BJ (cell line): ENCODE results near the gene THAP10. TPM values are rescaled to one million over a fixed set of nuclear protein-coding genes. Genes with fewer than 3 reads are reported as not detected.

Experiments
- CTCF ChIA-PET: fragments of 350-600 bp; formaldehyde crosslinking; extraction: SDS; loops from one replicate; lab custom pipeline; 2021; ENCODE audit warnings: antibody characterized with exemption, inconsistent platforms; lab: Yijun Ruan, JAX
- POLR2A ChIA-PET: fragments of 300-600 bp; sonication (Branson Sonifier 250); formaldehyde crosslinking; extraction: SDS; loops from one replicate; lab custom pipeline; 2021; ENCODE audit warnings: antibody characterized with exemption; lab: Charles Lee
- DNase-seq: peaks from one replicate; pipeline ENCODE4 v3.0.0-alpha.2; 2011; ENCODE audit warnings: low read depth
- H3K27me3 ChIP-seq: 2 replicates; pipeline ENCODE4 v1.6.0; 2011; ENCODE audit warnings: low read length; ENCODE audit not compliant: control insufficient read depth, insufficient read depth
- H3K36me3 ChIP-seq: 2 replicates; pipeline ENCODE4 v1.5.1; 2011; ENCODE audit warnings: low read length; ENCODE audit not compliant: control insufficient read depth, insufficient read depth
- H3K4me3 ChIP-seq: 2 replicates; pipeline ENCODE4 v1.5.1; 2011; ENCODE audit warnings: low read depth, mild to moderate bottlenecking, control low read depth, low read length
- CTCF ChIP-seq: IDR thresholded peaks from 2 replicates; pipeline ENCODE4 v1.5.1; 2011; ENCODE audit warnings: low read depth, mild to moderate bottlenecking, control low read depth, inconsistent platforms, low read length, moderate library complexity; ENCODE audit not compliant: insufficient read depth
- polyA minus RNA-seq: library from RNA; depleted of rRNA, polyadenylated mRNA; stranded (reverse); fragments of >200 nt; gene quantifications from 2 replicates; pipeline ENCODE4 v1.2.3, GENCODE V29; 2011; rRNA and poly(A)+ RNA removed
- polyA plus RNA-seq: library from polyadenylated mRNA; depleted of rRNA; stranded (reverse); fragments of >200 nt; gene quantifications from 2 replicates; pipeline ENCODE4 v1.2.3, GENCODE V29; 2011; rRNA removed

The THAP10 gene
- 2.8 and 3.8 TPM in 2 replicates for polyA plus RNA-seq
- polyA minus RNA-seq, result 0.98 and 1.4 TPM in 2 replicates

- CTCF ChIA-PET, result interaction anchor here (1.0 to 2.4 kb wide), 9 partner anchors 11 to 548 kb away, joined by 3 to 11 read pairs (median 3); no protein-coding TSS in a partner anchor
- TF ChIP-seq CTCF, result no peak
- no peaks in the 10 kb centered on the region for H3K36me3 ChIP-seq
- DNase-seq, result peak; percentile 93
- H3K4me3 ChIP-seq, result peak within 1 kb of the TSS; percentile 81
- H3K27me3 ChIP-seq, result no peaks in the 10 kb centered on the region
- POLR2A ChIA-PET, result no interaction called here
Measured at GRCh38 chr15:70892002-70892911, at the start of gene THAP10, which contains the start of gene LRRC49. THAP10 (minus strand) TSS chr15:70892433; CDS start chr15:70892272, 161 bp downstream. LRRC49 (plus strand) TSS chr15:70892826; CDS start chr15:70892895, 69 bp downstream.

- Histone ChIP-seq H3K4me3 (no peak overlapping the region), H3K27me3 (no peaks in the 10 kb centered on the region), H3K36me3 (no peaks in the 10 kb centered on the region)
- DNase-seq, result no peak
- TF ChIP-seq CTCF, result no peak
- ChIA-PET POLR2A (interaction anchor here (0.6 kb wide), 1 partner anchor 19 kb away, joined by 3 read pairs; no protein-coding TSS in a partner anchor), CTCF (no interaction called here)
Measured at GRCh38 chr15:70936326-70936725, 44.1 kb upstream of the THAP10 start.

- no peak for TF ChIP-seq CTCF
- ChIA-PET POLR2A (no interaction called here), CTCF (no interaction called here)
- H3K4me3 ChIP-seq, result no peak overlapping the region
- no peaks in the 10 kb centered on the region for H3K36me3 ChIP-seq
- no peak for DNase-seq
- no peaks in the 10 kb centered on the region for H3K27me3 ChIP-seq
Measured at GRCh38 chr15:70935631-70936030, 43.4 kb upstream of the THAP10 start.

- ChIA-PET POLR2A (no interaction called here), CTCF (interaction anchor here (0.6 kb wide), 1 partner anchor 842 kb away, joined by 3 read pairs; no protein-coding TSS in a partner anchor)
- TF ChIP-seq CTCF, result no peak
- Histone ChIP-seq H3K27me3 (no peaks in the 10 kb centered on the region), H3K36me3 (no peaks in the 10 kb centered on the region), H3K4me3 (no peak overlapping the region)
- no peak for DNase-seq
Measured at GRCh38 chr15:70933411-70933810, 41.2 kb upstream of the THAP10 start.

GRCh38 chr15:70932397-70932796 lies 40.2 kb upstream of the THAP10 start:
- no peaks in the 10 kb centered on the region for H3K27me3 ChIP-seq
- ChIA-PET CTCF (no interaction called here), POLR2A (no interaction called here)
- TF ChIP-seq CTCF, result no peak
- DNase-seq, result no peak
- no peak overlapping the region for H3K4me3 ChIP-seq
- H3K36me3 ChIP-seq, result no peaks in the 10 kb centered on the region
